A673 (cell line): ENCODE results near the gene ZNF761.
"Not testable (repeated sequence)": the region's sequence is repeated elsewhere in the genome, so short reads cannot be mapped to it uniquely, and the experiment has no call there.

Experiments used
- CTCF ChIP-seq: fragments of 300-800, 200-600 bp; sonication (generic); conservative IDR thresholded peaks from 2 replicates; pipeline ENCODE4 v1.5.1; 2017; ENCODE audit warnings: low read depth, mild to moderate bottlenecking, antibody characterized with exemption, low read length, moderate library complexity, mixed read lengths
- EZH2 ChIP-seq: fragments of 200-600 bp; sonication (generic); IDR thresholded peaks from 2 replicates; pipeline ENCODE4 v1.6.1; 2017; ENCODE audit warnings: borderline replicate concordance, low read depth, mild to moderate bottlenecking, mixed read lengths, antibody characterized with exemption, low read length; ENCODE audit not compliant: poor library complexity, severe bottlenecking

DNA sequence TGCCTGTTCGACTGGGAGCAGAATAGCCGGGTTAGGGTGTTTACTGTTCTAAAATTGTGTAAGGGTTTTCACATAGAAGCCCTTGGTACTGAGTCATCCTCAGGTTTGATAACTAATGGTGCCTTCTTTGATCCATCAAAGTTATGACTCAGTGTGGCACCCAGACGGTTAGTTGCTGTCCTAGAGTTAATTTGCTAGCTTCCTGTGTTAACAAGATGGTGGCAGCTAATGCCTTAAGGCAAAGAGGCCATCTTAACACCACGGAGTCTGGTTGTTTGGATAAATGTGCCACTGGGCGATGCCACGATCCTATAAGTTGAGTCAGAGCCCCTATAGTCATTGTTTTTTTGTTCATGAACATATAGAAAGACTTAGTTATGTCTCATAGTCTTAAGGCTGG, 43.7 kb downstream of the ZNF761 start:
- TF ChIP-seq CTCF, EZH2: not testable (repeated sequence)
